ELR (cell line): ENCODE measurements around the gene NT5DC2.

Experiments used
- DNase-seq: peaks from one replicate; pipeline ENCODE4 v3.0.0-alpha.2; 2015; ENCODE audit warnings: low read depth

The NT5DC2 gene

DNA sequence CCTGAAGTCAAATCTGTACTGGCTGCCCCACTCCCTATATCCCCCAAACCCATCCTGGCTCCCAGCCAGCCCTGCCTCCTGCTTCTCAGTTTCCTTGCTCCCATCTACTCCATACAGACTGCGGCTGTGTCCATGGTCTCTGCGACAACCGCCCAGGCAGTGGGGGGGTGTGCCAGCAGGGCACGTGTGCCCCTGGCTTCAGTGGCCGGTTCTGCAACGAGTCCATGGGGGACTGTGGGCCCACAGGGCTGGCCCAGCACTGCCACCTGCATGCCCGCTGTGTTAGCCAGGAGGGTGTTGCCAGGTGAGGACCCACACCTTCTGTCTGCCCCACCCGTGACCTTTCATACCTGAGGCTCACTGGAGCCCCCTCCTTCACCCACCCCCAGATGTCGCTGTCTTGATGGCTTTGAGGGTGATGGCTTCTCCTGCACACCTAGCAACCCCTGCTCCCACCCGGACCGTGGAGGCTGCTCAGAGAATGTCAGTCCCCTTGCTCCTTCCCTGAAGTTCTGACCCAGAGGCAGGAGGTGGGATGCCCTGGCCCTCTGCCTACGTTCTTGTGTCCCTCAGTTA lies 23.8 kb downstream of the NT5DC2 start:
- no peak for DNase-seq

DNA sequence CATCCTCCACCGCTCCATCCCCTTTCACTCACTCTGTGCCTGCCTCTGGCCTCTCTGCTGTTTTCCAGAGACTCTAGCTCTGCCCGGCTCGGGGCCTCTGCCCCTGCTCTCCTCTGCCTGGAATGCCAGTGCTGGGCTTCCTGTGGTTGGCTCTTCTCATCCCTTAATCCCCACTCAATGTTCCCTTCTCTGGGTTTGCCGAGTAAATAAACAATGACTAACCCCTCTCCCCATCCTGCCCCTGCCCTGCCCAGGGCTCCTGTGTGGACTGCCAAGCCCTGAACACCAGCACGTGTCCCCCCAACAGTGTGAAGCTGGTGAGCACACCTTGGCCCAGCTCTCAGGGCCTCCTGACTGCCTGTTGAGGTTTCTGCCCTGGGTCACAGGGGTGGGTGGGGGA lies 26.3 kb downstream of the NT5DC2 start:
- DNase-seq = peak; percentile 73

DNA sequence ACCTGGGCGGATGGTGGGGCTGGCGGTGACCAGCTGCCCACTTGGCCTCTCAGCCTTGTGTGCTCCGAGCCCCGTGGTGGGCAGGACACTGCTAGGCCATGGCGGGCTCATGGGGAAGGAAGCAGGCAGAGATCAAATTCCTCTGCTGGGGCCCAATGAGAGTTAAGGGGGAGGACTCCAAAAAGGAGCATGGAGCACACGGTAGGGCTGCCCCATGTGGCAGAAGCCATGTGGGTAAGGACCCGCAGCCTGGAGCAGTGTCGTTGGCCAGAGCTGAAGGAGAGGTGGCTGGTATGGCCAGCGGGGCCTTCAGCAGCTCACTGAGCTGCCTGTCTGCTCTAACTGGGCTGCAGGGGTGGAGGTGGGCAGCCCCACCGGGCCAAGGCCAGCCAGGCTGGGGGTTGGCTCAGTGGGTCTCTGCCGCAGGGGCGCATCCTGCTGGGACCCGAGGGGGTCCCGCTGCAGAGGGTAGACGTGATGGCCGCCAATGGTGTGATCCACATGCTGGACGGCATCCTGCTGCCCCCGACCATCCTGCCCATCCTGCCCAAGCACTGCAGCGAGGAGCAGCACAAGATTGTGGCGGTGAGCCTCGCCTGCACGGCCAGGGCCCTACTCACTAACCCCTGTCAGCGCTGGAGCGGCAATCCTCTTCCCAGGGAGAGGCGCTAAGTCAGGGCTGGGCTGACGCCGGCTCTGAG lies 27.2 kb downstream of the NT5DC2 start:
- no peak for DNase-seq

DNA sequence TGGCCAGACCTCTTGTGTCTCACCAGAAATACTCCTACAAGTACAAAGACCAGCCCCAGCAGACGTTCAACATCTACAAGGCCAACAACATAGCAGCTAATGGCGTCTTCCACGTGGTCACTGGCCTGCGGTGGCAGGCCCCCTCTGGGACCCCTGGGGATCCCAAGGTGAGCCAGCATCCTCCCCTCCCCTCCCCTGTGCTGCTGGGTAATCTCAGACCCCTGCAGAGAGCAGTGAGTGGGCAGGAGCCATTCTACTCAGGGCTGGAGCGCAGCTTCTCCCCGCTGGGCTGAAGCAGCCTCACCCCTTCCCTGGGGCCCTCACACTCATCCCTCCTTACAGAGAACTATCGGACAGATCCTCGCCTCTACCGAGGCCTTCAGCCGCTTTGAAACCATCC lies 28.7 kb downstream of the NT5DC2 start:
- DNase-seq = no peak

- DNase-seq = no peak
Observed at GRCh38 chr3:52503788-52504424, 29.8 kb downstream of the NT5DC2 start.

DNA sequence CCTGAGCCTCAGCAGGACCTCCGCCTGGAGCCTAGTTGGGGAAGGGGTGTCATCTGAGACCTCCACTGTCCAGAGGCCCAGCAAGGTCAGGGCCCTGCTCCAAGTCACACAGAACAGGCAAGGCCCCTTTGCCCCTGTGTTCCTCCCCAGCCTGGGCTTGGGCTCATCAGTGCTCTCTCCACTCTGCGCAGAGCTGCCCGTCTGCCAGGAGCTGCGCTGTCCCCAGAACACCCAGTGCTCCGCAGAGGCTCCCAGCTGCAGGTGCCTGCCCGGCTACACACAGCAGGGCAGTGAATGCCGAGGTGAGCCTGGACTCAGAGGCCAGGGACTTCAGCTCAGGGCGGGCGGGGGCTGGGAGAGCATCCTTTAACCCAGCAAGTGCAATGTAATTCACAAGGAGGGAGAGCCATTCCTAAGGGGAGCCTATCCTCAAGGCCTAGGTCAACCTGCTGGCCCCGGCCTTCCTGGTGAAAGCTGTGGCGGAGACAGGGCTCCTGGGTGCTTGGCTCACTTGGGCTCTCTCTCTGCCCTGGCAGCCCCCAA lies 30.8 kb downstream of the NT5DC2 start:
- no peak for DNase-seq

- no peak for DNase-seq
Observed at GRCh38 chr3:52502001-52502400, 31.7 kb downstream of the NT5DC2 start.

- no peak for DNase-seq
Observed at GRCh38 chr3:52501046-52501445, 32.6 kb downstream of the NT5DC2 start.

DNA sequence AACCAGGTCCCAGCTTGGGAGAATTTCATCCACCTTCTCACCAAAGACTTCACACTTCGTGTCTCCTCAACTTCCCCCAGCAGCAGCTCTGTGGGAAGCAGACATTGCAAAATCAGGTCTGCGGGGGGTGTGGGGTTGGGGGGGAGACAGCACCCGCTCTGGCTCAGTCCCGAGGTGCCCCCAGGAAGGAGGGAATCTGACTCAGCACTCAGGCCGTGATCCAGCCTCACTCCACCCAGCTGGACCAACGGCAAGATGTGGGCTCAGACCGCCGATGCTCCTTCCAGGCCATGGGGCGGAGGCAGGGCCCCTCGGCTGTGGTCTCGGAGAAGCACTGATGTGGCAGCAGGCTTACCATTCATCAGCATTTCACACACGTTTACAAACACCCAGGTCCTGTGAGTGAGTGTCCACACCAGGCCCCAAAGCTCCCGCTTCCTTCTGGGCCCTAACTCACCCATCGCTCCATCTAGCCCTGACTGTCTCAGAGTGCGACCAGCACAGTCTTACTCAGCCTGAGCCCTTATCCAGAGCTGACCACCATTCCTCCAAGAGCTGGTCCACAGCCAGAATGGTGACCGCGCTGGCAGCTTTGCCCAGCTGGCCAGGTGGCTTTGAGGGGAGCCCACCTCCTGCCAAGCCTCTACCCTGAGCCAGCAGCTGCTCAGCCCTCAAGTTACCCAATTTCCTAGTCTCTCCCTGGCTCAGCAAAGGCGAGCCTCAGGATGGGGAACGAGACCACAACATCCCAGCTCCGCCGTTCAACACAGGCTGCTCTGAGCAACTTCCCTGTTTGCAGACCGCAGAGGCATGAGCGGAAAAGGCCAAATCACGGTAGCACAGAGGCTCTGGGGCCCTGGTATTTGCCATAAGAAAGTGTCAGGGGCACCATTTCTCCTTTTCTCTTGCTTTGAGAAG lies 35.3 kb downstream of the NT5DC2 start:
- peak; percentile 54 for DNase-seq

DNA sequence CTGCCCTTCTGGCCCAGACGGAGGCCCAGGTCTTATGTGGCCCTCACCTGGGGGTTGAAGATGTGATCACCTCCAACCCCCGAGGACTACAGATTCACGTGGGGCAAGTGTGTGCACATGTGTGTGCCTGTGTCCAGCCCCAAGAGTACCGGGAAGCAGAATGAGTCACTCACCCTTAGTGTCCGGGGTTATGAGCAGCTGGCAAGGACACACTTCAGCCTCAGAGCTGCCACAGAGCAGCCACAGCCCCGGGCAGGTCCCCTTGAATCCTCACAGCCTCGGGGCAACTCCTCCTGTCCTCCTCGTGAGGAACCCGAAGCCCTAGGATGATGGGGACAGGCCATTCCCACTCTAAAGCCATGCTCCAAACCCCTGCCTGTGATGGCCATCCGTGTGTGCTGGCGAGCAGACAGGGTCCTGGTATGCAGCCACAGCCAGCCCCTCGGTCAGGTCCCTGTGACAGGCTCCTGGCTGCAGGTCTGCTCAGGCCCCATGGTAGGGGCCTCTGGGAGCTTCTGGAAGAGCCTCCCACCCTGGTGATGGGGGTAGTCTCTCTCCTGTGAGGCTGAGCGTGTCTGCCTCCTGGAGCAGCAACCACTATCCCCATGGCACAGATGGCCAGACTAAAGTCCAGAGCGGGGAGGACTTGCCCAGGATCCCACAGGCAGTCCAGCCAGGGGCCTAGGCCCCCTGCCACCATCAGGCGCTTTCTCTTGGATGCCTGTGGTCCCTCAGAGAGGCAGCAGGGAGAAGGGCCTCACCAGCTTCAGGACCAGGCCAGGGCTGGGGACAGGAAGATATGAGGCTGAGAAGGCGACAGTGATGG lies 37.7 kb downstream of the NT5DC2 start:
- peak; percentile 71 for DNase-seq

GRCh38 chr3:52494886-52495495 lies 38.7 kb downstream of the NT5DC2 start, which contains the start of gene STAB1:
TSS of gene STAB1 (plus strand) at chr3:52495338. CDS start at chr3:52495414, 76 bp downstream.
- DNase-seq = no peak

DNA sequence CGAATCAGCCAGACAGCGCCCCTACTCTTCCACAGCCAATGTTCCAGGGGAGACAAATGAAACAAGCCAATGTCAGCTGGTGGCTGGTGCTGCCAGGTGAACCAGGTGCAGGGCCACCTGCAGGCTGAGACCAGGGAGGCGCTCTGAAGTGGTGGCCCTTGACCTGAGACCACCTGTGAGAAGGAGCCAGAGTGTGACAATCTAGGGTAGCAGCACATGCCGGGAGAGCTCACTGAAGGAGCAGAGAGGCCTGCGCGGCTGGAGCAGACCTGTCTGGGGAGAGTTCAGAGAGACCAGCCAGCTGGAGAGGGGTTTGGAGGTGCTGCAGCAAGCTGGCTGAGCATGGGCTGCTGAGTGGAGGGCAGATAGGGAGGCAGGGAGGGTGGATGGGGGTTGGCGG lies 39.2 kb downstream of the NT5DC2 start:
- DNase-seq = no peak

DNA sequence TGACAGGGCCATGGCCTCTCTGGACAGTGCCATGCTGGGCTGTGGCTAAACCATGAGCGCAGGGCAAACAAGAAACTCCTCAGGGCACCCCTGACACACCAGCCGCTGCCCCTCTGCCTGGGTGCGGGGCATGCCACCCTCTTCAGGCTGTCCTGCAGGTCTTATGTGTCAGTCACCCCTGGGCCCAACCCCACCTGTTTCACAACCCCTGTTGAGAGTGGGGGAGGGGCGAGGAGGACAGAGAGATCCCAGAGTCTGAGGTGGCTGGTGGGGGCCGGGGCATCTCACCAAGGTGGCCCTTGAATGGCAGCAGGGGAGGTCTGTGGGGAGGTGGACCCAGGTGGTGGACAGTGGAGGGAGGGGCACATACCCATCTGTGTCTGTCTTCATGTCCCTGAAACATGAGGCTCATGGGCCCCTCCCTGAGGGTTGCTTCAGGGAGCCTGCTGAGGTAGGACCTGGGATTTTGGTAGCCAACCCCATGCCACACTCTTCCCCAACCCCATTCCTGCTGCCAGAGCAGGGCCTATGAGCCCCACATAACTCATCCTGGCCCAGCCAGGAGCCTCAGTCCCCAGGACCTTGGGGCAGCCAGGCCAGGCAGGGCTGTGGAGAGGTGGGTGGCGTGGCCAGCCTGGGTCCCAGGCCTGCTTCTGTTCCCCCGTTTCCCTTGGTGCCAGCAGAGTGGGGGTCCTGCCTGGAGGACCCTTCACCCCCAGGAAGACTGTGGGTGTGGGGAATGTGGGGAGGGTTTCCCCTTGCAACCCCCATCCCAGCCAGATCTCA lies 40.2 kb downstream of the NT5DC2 start:
- DNase-seq = no peak

DNA sequence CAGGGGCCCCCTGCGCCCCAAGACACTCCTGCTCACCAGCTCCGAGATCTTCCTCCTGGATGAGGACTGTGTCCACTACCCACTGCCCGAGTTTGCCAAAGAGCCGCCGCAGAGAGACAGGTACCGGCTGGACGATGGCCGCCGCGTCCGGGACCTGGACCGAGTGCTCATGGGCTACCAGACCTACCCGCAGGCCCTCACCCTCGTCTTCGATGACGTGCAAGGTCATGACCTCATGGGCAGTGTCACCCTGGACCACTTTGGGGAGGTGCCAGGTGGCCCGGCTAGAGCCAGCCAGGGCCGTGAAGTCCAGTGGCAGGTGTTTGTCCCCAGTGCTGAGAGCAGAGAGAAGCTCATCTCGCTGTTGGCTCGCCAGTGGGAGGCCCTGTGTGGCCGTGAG lies 41.6 kb downstream of the NT5DC2 start:
- no peak for DNase-seq

GRCh38 chr3:52490939-52491526 lies 42.6 kb downstream of the NT5DC2 start:
- DNase-seq = peak; percentile 88

- no peak for DNase-seq
Observed at GRCh38 chr3:52490035-52490938, 43.4 kb downstream of the NT5DC2 start.

- no peak for DNase-seq
Observed at GRCh38 chr3:52489453-52489852, 44.2 kb downstream of the NT5DC2 start.

DNA sequence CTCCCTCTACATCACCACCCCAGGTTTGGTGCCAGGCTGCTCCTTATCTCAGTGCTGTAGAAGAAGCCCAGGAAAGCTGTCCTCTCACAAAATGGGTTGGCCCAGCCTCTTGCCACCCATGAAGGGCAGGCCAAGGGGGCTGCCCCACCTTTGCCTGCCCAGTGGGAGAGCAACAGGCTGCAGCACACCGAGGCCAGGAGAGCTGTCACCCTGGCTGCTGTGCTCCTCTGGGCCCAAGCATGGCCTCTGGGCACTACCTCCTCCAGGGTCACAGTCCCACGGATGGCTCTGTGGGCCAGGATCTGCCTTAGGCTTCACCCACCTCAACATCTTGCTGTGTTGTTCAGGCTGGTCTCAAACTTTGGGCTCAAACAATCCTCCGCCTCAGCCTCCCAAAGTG lies 44.9 kb downstream of the NT5DC2 start:
- DNase-seq = no peak
